GM12878 (cell line): ENCODE data around the gene KTI12. TPM values are rescaled to one million over a fixed set of nuclear protein-coding genes. Genes with fewer than 3 reads are reported as not detected.

ENCODE experiments used
- ATAC-seq: fragments of 200-7000 bp; cut with Tn5 transposase; 3 replicates; pipeline ENCODE4 v1.9.1; 2020; ENCODE audit warnings: mild to moderate bottlenecking, moderate library complexity
- BruUV-seq: library from RNA; stranded (reverse); fragments of 400-500 nt; replicated peaks from 2 replicates; lab custom pipeline; 2021; lab: Mats Ljungman, UMichigan
- CTCF ChIA-PET: fragments of 300-600 bp; sonication (Branson Sonifier 250); formaldehyde crosslinking; extraction: SDS; loops from one replicate; lab custom pipeline; 2021; ENCODE audit warnings: inconsistent platforms; lab: Yijun Ruan, JAX
- POLR2A ChIA-PET: fragments of 350-600 bp; formaldehyde crosslinking; extraction: SDS; loops from one replicate; lab custom pipeline; 2021; ENCODE audit warnings: inconsistent platforms; lab: Charles Lee
- RAD21 ChIA-PET: fragments of 300-600 bp; sonication (Branson Sonifier 250); formaldehyde crosslinking; loops from one replicate; lab custom pipeline; 2023; ENCODE audit warnings: antibody characterized with exemption; ENCODE audit not compliant: unreplicated experiment; lab: Charles Lee
- SMC1A ChIA-PET: fragments of 300-600 bp; sonication (Branson Sonifier 250); formaldehyde crosslinking; loops from one replicate; lab custom pipeline; 2023; ENCODE audit not compliant: unreplicated experiment, uncharacterized antibody; lab: Charles Lee
- DNase-seq: peaks from one replicate; pipeline ENCODE4 v3.0.0-alpha.2; 2011; ENCODE audit warnings: low read depth, low spot score
- FAIRE-seq: peaks from 3 replicates; lab custom pipeline; 2011; peaks lifted over from hg19 to GRCh38; lab: Jason Lieb, UNC
- H2AFZ ChIP-seq: 2 replicates; pipeline ENCODE4 v1.6.0; 2011; ENCODE audit warnings: low read depth, low read length, control low read depth; ENCODE audit not compliant: control insufficient read depth
- H3K27ac ChIP-seq: 2 replicates; pipeline ENCODE4 v1.5.1; 2011; ENCODE audit warnings: control low read depth; ENCODE audit not compliant: control insufficient read depth, insufficient read depth
- H3K27me3 ChIP-seq, 2 experiments: replicated peaks in 1 of 2; 2 replicates each; pipeline versions ENCODE4 v1.6.0 to v1.6.1; 2011; ENCODE audit warnings: low read length in 1 of 2; ENCODE audit not compliant: control insufficient read depth in 2 of 2, insufficient read depth in 2 of 2
- H3K36me3 ChIP-seq, 2 experiments: 2 replicates each; pipeline ENCODE4 v1.5.1; 2011; ENCODE audit warnings: low read length in 1 of 2; ENCODE audit not compliant: control insufficient read depth in 2 of 2, insufficient read depth in 2 of 2
- H3K4me1 ChIP-seq: 2 replicates; pipeline ENCODE4 v1.6.1; 2011; ENCODE audit warnings: mild to moderate bottlenecking, low read length, moderate library complexity, mixed read lengths; ENCODE audit not compliant: control insufficient read depth, insufficient read depth
- H3K4me2 ChIP-seq: 2 replicates; pipeline ENCODE4 v1.6.0; 2011; ENCODE audit warnings: control low read depth; ENCODE audit not compliant: control insufficient read depth, insufficient read depth
- H3K4me3 ChIP-seq: fragments of 200-600 bp; sonication (generic); 2 replicates; pipeline ENCODE4 v1.5.1; 2016
- H3K79me2 ChIP-seq: 2 replicates; pipeline ENCODE4 v1.6.0; 2011; ENCODE audit warnings: low read length; ENCODE audit not compliant: control insufficient read depth, insufficient read depth
- H3K9ac ChIP-seq: 2 replicates; pipeline ENCODE4 v1.8.0; 2011; ENCODE audit warnings: low read length, control low read depth, mixed read lengths; ENCODE audit not compliant: control insufficient read depth, insufficient read depth
- H3K9me3 ChIP-seq: replicated peaks from 3 replicates; pipeline ENCODE4 v1.5.1; 2011; ENCODE audit warnings: mild to moderate bottlenecking, low read length; ENCODE audit not compliant: control insufficient read depth, insufficient read depth
- H4K20me1 ChIP-seq: 2 replicates; pipeline ENCODE4 v1.6.0; 2011; ENCODE audit not compliant: control insufficient read depth, insufficient read depth
- CBFB ChIP-seq: IDR thresholded peaks from 2 replicates; pipeline ENCODE4 v1.6.1; 2016; ENCODE audit warnings: antibody characterized with exemption, low read depth
- CHD4 ChIP-seq: fragments of 200-600 bp; sonication (generic); IDR thresholded peaks from 2 replicates; pipeline ENCODE4 v1.6.1; 2016; ENCODE audit warnings: mild to moderate bottlenecking
- CREB1 ChIP-seq: IDR thresholded peaks from 2 replicates; pipeline ENCODE4 v1.6.1; 2012; ENCODE audit warnings: low read depth, mild to moderate bottlenecking, inconsistent platforms
- ETV6 ChIP-seq, 2 experiments: fragments of 450-650 bp in 1 of 2; IDR thresholded peaks in 1 of 2; conservative IDR thresholded peaks in 1 of 2; 2 replicates each; pipeline ENCODE4 v1.6.1; 2014; ENCODE audit warnings: antibody characterized with exemption in 1 of 2, borderline replicate concordance in 1 of 2, low read depth in 1 of 2, mild to moderate bottlenecking in 1 of 2, moderate library complexity in 1 of 2
- EZH2 ChIP-seq: IDR thresholded peaks from 2 replicates; pipeline ENCODE4 v1.6.1; 2012; ENCODE audit warnings: low read depth, mild to moderate bottlenecking, control low read depth, inconsistent platforms, low read length, borderline replicate concordance; ENCODE audit not compliant: control insufficient read depth
- FOXK2 ChIP-seq: fragments of 450-650 bp; IDR thresholded peaks from 2 replicates; pipeline ENCODE4 v1.6.1; 2017; ENCODE audit warnings: mild to moderate bottlenecking, moderate library complexity
- HDAC2 ChIP-seq: fragments of 200-600 bp; sonication (generic); IDR thresholded peaks from 2 replicates; pipeline ENCODE4 v1.6.1; 2017
- MEF2B ChIP-seq: fragments of 450-650 bp; IDR thresholded peaks from 2 replicates; pipeline ENCODE4 v1.6.1; 2018; ENCODE audit warnings: mild to moderate bottlenecking, moderate library complexity; ENCODE audit not compliant: partially characterized antibody, poor library complexity, severe bottlenecking
- PML ChIP-seq: IDR thresholded peaks from 2 replicates; pipeline ENCODE4 v1.6.1; 2012; ENCODE audit warnings: low read length, inconsistent platforms
- RB1 ChIP-seq: fragments of 450-650 bp; formaldehyde crosslinking; IDR thresholded peaks from 2 replicates; pipeline ENCODE4 v1.6.1; 2017; ENCODE audit warnings: mild to moderate bottlenecking, borderline replicate concordance
- STAT3 ChIP-seq: IDR thresholded peaks from 2 replicates; pipeline ENCODE4 v1.6.1; 2011; ENCODE audit warnings: low read depth, low read length, improper control_type of control experiment
- SUPT20H ChIP-seq: IDR thresholded peaks from 2 replicates; pipeline ENCODE4 v1.6.1; 2011; ENCODE audit warnings: low read depth, mild to moderate bottlenecking, low read length, moderate library complexity, borderline replicate concordance; ENCODE audit not compliant: control insufficient read depth
- ZBTB4 ChIP-seq: fragments of 450-650 bp; formaldehyde crosslinking; IDR thresholded peaks from 2 replicates; pipeline ENCODE4 v1.4.0; 2022; ENCODE audit warnings: mild to moderate bottlenecking, moderate library complexity
- ZNF687 ChIP-seq: fragments of 450-650 bp; IDR thresholded peaks from 2 replicates; pipeline ENCODE4 v1.6.1; 2017; ENCODE audit warnings: mild to moderate bottlenecking, moderate library complexity
- WGBS: methylation state at CpG from one replicate; pipeline ENCODE4 v1.1.6; 2016; ENCODE audit warnings: low lambda C conversion rate; ENCODE audit not compliant: insufficient replicate concordance, insufficient coverage; ENCODE audit errors: missing lambda C conversion rate; 5-methylcytosine and 5-hydroxymethylcytosine counted together
- in situ Hi-C: fragments of 300-500 bp; cut with MboI; formaldehyde crosslinking; loops from 9 replicates; pipeline ENCODE4 v1.14.3; 2018; ENCODE audit warnings: mixed read lengths
- intact Hi-C: fragments of 100-400 bp; cut with micrococcal nuclease; formaldehyde crosslinking; loops from one replicate; pipeline ENCODE4 v1.14.2; 2022; ENCODE audit not compliant: unreplicated experiment
- polyA plus RNA-seq, 11 experiments: library from polyadenylated mRNA; depleted of rRNA in 4 of 11; unstranded in 6 of 11; stranded (reverse) in 5 of 11; fragments of >200 nt; fragmentation: Nextera tagmentation in 4 of 11; fragmentation: Illumina TruSeq in 1 of 11; extraction: Ambion mirVana in 4 of 11; extraction: Trizol in 1 of 11; gene quantifications; 1 replicate in 1 of 11; 2 replicates in 10 of 11; pipeline versions ENCODE4 v1.2.1 to v1.2.3, GENCODE V29; 2011 to 2016; ENCODE audit warnings: inconsistent platforms in 2 of 11, missing spikeins in 2 of 11, low read depth in 1 of 11
- total RNA-seq, 4 experiments: library from RNA; depleted of rRNA in 3 of 4; stranded (reverse); fragments of >200 nt in 3 of 4; fragmentation: Illumina TruSeq in 1 of 4; extraction: Trizol in 1 of 4; gene quantifications; 2 replicates each; pipeline versions ENCODE4 v1.2.1 to v1.2.3, GENCODE V29; 2013 to 2021

KTI12 gene
- total and polyA plus RNA-seq, 10 of the 15 experiments (the other 5 are each of a cell fraction or from before 2014, with no cell fraction given) = 2.7 to 32.4 (median 17.6) TPM

GRCh38 chr1:52032785-52033131 is 852 bp downstream of the KTI12 start (continued):
- TF ChIP-seq ETV6 (conservative IDR thresholded peaks at IDR 0.05 in 1 of 2, IDR thresholded peaks at IDR 0.05 in 1 of 2; ENCODE audit: borderline replicate concordance in 1 of 2, low read depth in 1 of 2) = no peak
- TF ChIP-seq STAT3 = no peak
- TF ChIP-seq CBFB = 0 out of 2 replicates have a peak, but pooled peaks have one; percentile 12
- no peak for TF ChIP-seq ZBTB4 (CRISPR knock-in tag)
- TF ChIP-seq MEF2B = peak; percentile 92

- ChIA-PET SMC1A (interaction anchor here (0.7 to 3.6 kb wide), 4 partner anchors 18 to 153 kb away, joined by 3 to 13 read pairs (median 9); partner anchors contain the start of genes BTF3L4 and TXNDC12), RAD21 (interaction anchor here (1.3 kb wide), 1 partner anchor 76 kb away, joined by 3 read pairs; no protein-coding TSS in a partner anchor), POLR2A (interaction anchor here (1.2 to 6.0 kb wide), 3 partner anchors 24 to 153 kb away, joined by 4 to 37 read pairs (median 5); partner anchors contain the start of genes BTF3L4 and TXNDC12), CTCF (interaction anchor here (0.7 to 2.1 kb wide), 4 partner anchors 18 to 222 kb away, joined by 3 to 10 read pairs (median 4); partner anchors contain the start of genes BTF3L4 and TXNDC12)
- intact Hi-C loops (no loop called here), in situ Hi-C loops (no loop called here)
- BruUV-seq = no TSS peak
- Histone ChIP-seq H3K27me3 (no peaks in the 10 kb centered on the region), H3K4me2 (peak overlapping the region; percentile 92), H3K4me3 (peak overlapping the region; percentile 78), H2AFZ (no peak overlapping the region), H3K9ac (peak overlapping the region; percentile 85), H3K27ac (peak overlapping the region; percentile 83), H3K36me3 (peaks cover 0 to 5% of the 10 kb centered on the region in 2 experiments; a peak in 1 of 4 replicates), H3K4me1 (peaks cover 12% of the 10 kb centered on the region), H3K79me2 (peaks cover 40% of the 10 kb centered on the region), H3K9me3 (no peaks in the 10 kb centered on the region), H4K20me1 (no peaks in the 10 kb centered on the region)
- 0% methylated on average over 5 of the region's 5 CpGs for WGBS
- ATAC-seq (peak; percentile 45), DNase-seq (no peak), FAIRE-seq (no peak)
- TF ChIP-seq EZH2 = no peak
- TF ChIP-seq RB1 = no peak
- 0 out of 2 replicates have a peak, but pooled peaks have one; percentile 8 for TF ChIP-seq PML
- no peak for TF ChIP-seq HDAC2
- TF ChIP-seq CHD4 = no peak
- 0 out of 2 replicates have a peak, but pooled peaks have one; percentile 9 for TF ChIP-seq ZNF687
- peak; percentile 24; the same call in 1 of the 2 replicates for TF ChIP-seq CREB1
- no peak for TF ChIP-seq FOXK2
- no peak for TF ChIP-seq SUPT20H
- TF ChIP-seq STAT3 = no peak
Measured at GRCh38 chr1:52032124-52032784, 1.4 kb downstream of the KTI12 start.
